K562 (cell line): Measurements from ENCODE around the gene ARHGAP42. TPM values are rescaled to one million over a fixed set of nuclear protein-coding genes. Genes with fewer than 3 reads are reported as not detected.

Source experiments
- polyA plus RNA-seq, 8 experiments: library from polyadenylated mRNA; depleted of rRNA in 4 of 8; stranded (reverse) in 5 of 8; unstranded in 3 of 8; fragments of >200 nt; fragmentation: Nextera tagmentation in 2 of 8; fragmentation: Illumina TruSeq in 1 of 8; extraction: Ambion mirVana in 2 of 8; extraction: Trizol in 1 of 8; gene quantifications; 2 replicates each; pipeline versions ENCODE4 v1.2.1 to v1.2.3, GENCODE V29; 2011 to 2014; ENCODE audit warnings: inconsistent platforms in 1 of 8, missing spikeins in 1 of 8
- total RNA-seq, 7 experiments: library from RNA; depleted of rRNA in 6 of 7; stranded (reverse); fragments of >200 nt in 6 of 7; fragmentation: Illumina TruSeq in 2 of 7; extraction: Trizol in 2 of 7; gene quantifications; 2 replicates each; pipeline versions ENCODE4 v1.2.1 to v1.2.3, GENCODE V29; 2011 to 2021; ENCODE audit warnings: low replicate concordance in 1 of 7
- TF ChIP-seq, protein P1 (sequence below), 2 experiments: IDR thresholded peaks; 2 replicates each; pipeline ENCODE4 v1.6.1; 2011; ENCODE audit warnings: borderline replicate concordance in 1 of 2, control low read depth in 1 of 2, low read depth in 1 of 2, low read length in 1 of 2, mild to moderate bottlenecking in 1 of 2, mixed read lengths in 1 of 2, moderate library complexity in 1 of 2; ENCODE audit not compliant: insufficient read depth in 1 of 2, insufficient read length in 1 of 2, poor library complexity in 1 of 2, severe bottlenecking in 1 of 2; ENCODE audit errors: extremely low read depth in 1 of 2
- TF ChIP-seq, protein P2 (sequence below): fragments of 450-650 bp; IDR thresholded peaks from 2 replicates; pipeline ENCODE4 v1.6.1; 2016; ENCODE audit warnings: mild to moderate bottlenecking, moderate library complexity

ARHGAP42 gene
- total and polyA plus RNA-seq, 9 of the 15 experiments (the other 6 are each of a cell fraction or from before 2014, with no cell fraction given): 0.95 to 6.1 (median 2.4) TPM

- TF ChIP-seq, protein P1, sequence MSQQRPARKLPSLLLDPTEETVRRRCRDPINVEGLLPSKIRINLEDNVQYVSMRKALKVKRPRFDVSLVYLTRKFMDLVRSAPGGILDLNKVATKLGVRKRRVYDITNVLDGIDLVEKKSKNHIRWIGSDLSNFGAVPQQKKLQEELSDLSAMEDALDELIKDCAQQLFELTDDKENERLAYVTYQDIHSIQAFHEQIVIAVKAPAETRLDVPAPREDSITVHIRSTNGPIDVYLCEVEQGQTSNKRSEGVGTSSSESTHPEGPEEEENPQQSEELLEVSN (IDR thresholded peaks at IDR 0.05; ENCODE audit: borderline replicate concordance in 1 of 2, extremely low read depth in 1 of 2, insufficient read depth in 1 of 2, insufficient read length in 1 of 2, low read depth in 1 of 2, low read length in 1 of 2, poor library complexity in 1 of 2, severe bottlenecking in 1 of 2): peak in 1 of 2 experiments; percentile 37
- TF ChIP-seq, protein P2, sequence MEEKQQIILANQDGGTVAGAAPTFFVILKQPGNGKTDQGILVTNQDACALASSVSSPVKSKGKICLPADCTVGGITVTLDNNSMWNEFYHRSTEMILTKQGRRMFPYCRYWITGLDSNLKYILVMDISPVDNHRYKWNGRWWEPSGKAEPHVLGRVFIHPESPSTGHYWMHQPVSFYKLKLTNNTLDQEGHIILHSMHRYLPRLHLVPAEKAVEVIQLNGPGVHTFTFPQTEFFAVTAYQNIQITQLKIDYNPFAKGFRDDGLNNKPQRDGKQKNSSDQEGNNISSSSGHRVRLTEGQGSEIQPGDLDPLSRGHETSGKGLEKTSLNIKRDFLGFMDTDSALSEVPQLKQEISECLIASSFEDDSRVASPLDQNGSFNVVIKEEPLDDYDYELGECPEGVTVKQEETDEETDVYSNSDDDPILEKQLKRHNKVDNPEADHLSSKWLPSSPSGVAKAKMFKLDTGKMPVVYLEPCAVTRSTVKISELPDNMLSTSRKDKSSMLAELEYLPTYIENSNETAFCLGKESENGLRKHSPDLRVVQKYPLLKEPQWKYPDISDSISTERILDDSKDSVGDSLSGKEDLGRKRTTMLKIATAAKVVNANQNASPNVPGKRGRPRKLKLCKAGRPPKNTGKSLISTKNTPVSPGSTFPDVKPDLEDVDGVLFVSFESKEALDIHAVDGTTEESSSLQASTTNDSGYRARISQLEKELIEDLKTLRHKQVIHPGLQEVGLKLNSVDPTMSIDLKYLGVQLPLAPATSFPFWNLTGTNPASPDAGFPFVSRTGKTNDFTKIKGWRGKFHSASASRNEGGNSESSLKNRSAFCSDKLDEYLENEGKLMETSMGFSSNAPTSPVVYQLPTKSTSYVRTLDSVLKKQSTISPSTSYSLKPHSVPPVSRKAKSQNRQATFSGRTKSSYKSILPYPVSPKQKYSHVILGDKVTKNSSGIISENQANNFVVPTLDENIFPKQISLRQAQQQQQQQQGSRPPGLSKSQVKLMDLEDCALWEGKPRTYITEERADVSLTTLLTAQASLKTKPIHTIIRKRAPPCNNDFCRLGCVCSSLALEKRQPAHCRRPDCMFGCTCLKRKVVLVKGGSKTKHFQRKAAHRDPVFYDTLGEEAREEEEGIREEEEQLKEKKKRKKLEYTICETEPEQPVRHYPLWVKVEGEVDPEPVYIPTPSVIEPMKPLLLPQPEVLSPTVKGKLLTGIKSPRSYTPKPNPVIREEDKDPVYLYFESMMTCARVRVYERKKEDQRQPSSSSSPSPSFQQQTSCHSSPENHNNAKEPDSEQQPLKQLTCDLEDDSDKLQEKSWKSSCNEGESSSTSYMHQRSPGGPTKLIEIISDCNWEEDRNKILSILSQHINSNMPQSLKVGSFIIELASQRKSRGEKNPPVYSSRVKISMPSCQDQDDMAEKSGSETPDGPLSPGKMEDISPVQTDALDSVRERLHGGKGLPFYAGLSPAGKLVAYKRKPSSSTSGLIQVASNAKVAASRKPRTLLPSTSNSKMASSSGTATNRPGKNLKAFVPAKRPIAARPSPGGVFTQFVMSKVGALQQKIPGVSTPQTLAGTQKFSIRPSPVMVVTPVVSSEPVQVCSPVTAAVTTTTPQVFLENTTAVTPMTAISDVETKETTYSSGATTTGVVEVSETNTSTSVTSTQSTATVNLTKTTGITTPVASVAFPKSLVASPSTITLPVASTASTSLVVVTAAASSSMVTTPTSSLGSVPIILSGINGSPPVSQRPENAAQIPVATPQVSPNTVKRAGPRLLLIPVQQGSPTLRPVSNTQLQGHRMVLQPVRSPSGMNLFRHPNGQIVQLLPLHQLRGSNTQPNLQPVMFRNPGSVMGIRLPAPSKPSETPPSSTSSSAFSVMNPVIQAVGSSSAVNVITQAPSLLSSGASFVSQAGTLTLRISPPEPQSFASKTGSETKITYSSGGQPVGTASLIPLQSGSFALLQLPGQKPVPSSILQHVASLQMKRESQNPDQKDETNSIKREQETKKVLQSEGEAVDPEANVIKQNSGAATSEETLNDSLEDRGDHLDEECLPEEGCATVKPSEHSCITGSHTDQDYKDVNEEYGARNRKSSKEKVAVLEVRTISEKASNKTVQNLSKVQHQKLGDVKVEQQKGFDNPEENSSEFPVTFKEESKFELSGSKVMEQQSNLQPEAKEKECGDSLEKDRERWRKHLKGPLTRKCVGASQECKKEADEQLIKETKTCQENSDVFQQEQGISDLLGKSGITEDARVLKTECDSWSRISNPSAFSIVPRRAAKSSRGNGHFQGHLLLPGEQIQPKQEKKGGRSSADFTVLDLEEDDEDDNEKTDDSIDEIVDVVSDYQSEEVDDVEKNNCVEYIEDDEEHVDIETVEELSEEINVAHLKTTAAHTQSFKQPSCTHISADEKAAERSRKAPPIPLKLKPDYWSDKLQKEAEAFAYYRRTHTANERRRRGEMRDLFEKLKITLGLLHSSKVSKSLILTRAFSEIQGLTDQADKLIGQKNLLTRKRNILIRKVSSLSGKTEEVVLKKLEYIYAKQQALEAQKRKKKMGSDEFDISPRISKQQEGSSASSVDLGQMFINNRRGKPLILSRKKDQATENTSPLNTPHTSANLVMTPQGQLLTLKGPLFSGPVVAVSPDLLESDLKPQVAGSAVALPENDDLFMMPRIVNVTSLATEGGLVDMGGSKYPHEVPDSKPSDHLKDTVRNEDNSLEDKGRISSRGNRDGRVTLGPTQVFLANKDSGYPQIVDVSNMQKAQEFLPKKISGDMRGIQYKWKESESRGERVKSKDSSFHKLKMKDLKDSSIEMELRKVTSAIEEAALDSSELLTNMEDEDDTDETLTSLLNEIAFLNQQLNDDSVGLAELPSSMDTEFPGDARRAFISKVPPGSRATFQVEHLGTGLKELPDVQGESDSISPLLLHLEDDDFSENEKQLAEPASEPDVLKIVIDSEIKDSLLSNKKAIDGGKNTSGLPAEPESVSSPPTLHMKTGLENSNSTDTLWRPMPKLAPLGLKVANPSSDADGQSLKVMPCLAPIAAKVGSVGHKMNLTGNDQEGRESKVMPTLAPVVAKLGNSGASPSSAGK: peak; percentile 18; the same call in 1 of the 2 replicates
Observed at GRCh38 chr11:100712583-100712982, 25.5 kb downstream of the ARHGAP42 start (continued).
